Ovary (tissue), 9 donors: Measurements from ENCODE around the gene DEDD. TPM values are rescaled to one million over a fixed set of nuclear protein-coding genes. Genes with fewer than 3 reads are reported as not detected.

Experiments
- DNase-seq, 5 donors: peaks; one replicate each; pipeline ENCODE4 v3.0.0-alpha.2; 2019 to 2020
- H3K27ac ChIP-seq, 2 donors: fragments of 200-600 bp; one replicate each; pipeline versions ENCODE4 v1.5.1 to v1.8.0; 2019 to 2022
- H3K27me3 ChIP-seq: fragments of 200-600 bp; one replicate; pipeline ENCODE4 v1.8.0; 2022
- H3K36me3 ChIP-seq: fragments of 200-600 bp; sonication (generic); one replicate; pipeline ENCODE4 v1.5.1; 2019
- H3K4me1 ChIP-seq: one replicate; pipeline ENCODE4 v1.8.1; 2013; ENCODE audit warnings: mild to moderate bottlenecking, moderate library complexity; ENCODE audit not compliant: insufficient read depth
- H3K4me3 ChIP-seq: fragments of 200-600 bp; sonication (generic); one replicate; pipeline ENCODE4 v1.5.1; 2017
- H3K9me3 ChIP-seq, 2 donors: fragments of 200-600 bp in 1 of 2; sonication (generic) in 1 of 2; one replicate each; pipeline versions ENCODE4 v1.5.1 to v1.8.1; 2013 to 2019; ENCODE audit warnings: mild to moderate bottlenecking in 1 of 2, moderate library complexity in 1 of 2
- EP300 ChIP-seq: sonication (generic); formaldehyde crosslinking; IDR thresholded peaks from one replicate; pipeline ENCODE4 v1.6.1; 2017; ENCODE audit warnings: antibody characterized with exemption
- POLR2A ChIP-seq: fragments of 450-650 bp; IDR thresholded peaks from one replicate; pipeline ENCODE4 v1.6.1; 2017; ENCODE audit warnings: antibody characterized with exemption, mild to moderate bottlenecking, moderate library complexity
- WGBS, 3 donors: extraction: QIAGEN DNeasy Blood & Tissue Kit in 1 of 3; methylation state at CpG; one replicate each; pipeline versions ENCODE4 v1.1.5 to v1.1.7; 2013 to 2017; 5-methylcytosine and 5-hydroxymethylcytosine counted together
- intact Hi-C, 4 donors: fragments of 100-400 bp; cut with DNase I; formaldehyde crosslinking; loops; one replicate each; pipeline versions ENCODE4 v1.11.0 to v1.15.1; 2022 to 2023
- polyA plus RNA-seq, 2 donors: library from polyadenylated mRNA; stranded (reverse); fragments of 200-250 nt in 1 of 2; fragments of 350-450 nt in 1 of 2; fragmentation: Illumina TruSeq in 1 of 2; extraction: RNeasy Lipid Tissue Mini Kit (QIAGEN cat#74804) in 1 of 2; gene quantifications; one replicate each; pipeline ENCODE4 v1.2.3, GENCODE V29; 2013 to 2014
- total RNA-seq, 7 donors: library from RNA; depleted of rRNA in 2 of 7; stranded (reverse); fragments of >200 nt in 2 of 7; fragmentation: NEBNext Ultra II Directional in 3 of 7; extraction: Animal tissue kit (Norgen Biotek cat#: 25700) in 3 of 7; gene quantifications; one replicate each; pipeline versions ENCODE4 v1.1.0 to v1.2.4, GENCODE V29; 2016 to 2023
- TF ChIP-seq, protein P1 (sequence below), 3 donors: fragments of 450-650 bp in 2 of 3; fragments of 200-600 bp in 1 of 3; IDR thresholded peaks; one replicate each; pipeline versions ENCODE4 v1.5.1 to v1.8.0; 2016 to 2022; ENCODE audit warnings: antibody characterized with exemption in 3 of 3, mild to moderate bottlenecking in 1 of 3
- donor health status: DM: no; HTN: no; CAD: no; lungs with moderate emphysema.
- donor health status: DM: no; HTN: no; CAD: no.
- donor health status: Bipolar disorder and iron deficiency.
- donor health status: DM: yes; HTN: yes; CAD: no.
- donor health status: DM: no; HTN: no; CAD: no.
- donor health status: DM: yes; HTN: yes; CAD: no.

Gene DEDD
- total and polyA plus RNA-seq, 9 donors, result 19.0 to 53.9 (median 38.1) TPM

DNA sequence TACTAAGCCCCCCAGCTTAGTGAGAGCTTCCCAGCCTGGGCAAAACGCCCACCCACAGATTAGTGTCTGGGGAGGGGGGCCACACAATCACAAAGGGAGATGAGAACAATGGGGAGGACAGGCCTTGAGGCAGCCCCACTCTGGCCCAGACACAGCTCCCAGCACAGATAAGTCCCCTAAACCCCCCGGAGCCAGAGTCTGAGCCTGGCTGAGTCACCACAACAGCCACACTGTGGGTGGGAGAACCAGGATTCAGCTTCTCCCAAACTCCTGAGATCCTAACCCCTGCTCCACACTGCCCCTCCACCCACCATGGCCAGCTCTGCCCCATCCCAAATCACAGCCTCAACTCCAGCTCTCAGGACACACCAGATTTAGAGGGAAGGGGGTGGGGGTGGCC lies 47.3 kb downstream of the DEDD start:
- H3K4me3 ChIP-seq, result no peak overlapping the region
- no peak for DNase-seq
- intact Hi-C loops, result no loop called here
- no peaks in the 10 kb centered on the region for H3K9me3 ChIP-seq
- H3K27ac ChIP-seq, result no peak overlapping the region
- H3K36me3 ChIP-seq, result no peaks in the 10 kb centered on the region
- WGBS, 3 donors, result 37 to 45% (median 44%) methylated on average over 2 of the region's 2 CpGs
- no peaks in the 10 kb centered on the region for H3K27me3 ChIP-seq
- TF ChIP-seq EP300, result no peak
- no peak for TF ChIP-seq POLR2A
- TF ChIP-seq, protein P1, sequence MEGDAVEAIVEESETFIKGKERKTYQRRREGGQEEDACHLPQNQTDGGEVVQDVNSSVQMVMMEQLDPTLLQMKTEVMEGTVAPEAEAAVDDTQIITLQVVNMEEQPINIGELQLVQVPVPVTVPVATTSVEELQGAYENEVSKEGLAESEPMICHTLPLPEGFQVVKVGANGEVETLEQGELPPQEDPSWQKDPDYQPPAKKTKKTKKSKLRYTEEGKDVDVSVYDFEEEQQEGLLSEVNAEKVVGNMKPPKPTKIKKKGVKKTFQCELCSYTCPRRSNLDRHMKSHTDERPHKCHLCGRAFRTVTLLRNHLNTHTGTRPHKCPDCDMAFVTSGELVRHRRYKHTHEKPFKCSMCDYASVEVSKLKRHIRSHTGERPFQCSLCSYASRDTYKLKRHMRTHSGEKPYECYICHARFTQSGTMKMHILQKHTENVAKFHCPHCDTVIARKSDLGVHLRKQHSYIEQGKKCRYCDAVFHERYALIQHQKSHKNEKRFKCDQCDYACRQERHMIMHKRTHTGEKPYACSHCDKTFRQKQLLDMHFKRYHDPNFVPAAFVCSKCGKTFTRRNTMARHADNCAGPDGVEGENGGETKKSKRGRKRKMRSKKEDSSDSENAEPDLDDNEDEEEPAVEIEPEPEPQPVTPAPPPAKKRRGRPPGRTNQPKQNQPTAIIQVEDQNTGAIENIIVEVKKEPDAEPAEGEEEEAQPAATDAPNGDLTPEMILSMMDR (IDR thresholded peaks at IDR 0.05), result no peak
- no peaks in the 10 kb centered on the region for H3K4me1 ChIP-seq

GRCh38 chr1:161084597-161084988 lies 47.9 kb downstream of the DEDD start:
- Histone ChIP-seq H3K27me3 (no peaks in the 10 kb centered on the region), H3K36me3 (no peaks in the 10 kb centered on the region), H3K4me1 (no peaks in the 10 kb centered on the region), H3K27ac (no peak overlapping the region), H3K9me3 (no peaks in the 10 kb centered on the region), H3K4me3 (no peak overlapping the region)
- DNase-seq, result no peak
- no peak for TF ChIP-seq POLR2A
- TF ChIP-seq, protein P1 (IDR thresholded peaks at IDR 0.05), result no peak
- TF ChIP-seq EP300, result no peak
- intact Hi-C loops, result no loop called here
- 75 to 90% (median 83%) methylated on average over 1 of the region's 1 CpG for WGBS, 3 donors

DNA sequence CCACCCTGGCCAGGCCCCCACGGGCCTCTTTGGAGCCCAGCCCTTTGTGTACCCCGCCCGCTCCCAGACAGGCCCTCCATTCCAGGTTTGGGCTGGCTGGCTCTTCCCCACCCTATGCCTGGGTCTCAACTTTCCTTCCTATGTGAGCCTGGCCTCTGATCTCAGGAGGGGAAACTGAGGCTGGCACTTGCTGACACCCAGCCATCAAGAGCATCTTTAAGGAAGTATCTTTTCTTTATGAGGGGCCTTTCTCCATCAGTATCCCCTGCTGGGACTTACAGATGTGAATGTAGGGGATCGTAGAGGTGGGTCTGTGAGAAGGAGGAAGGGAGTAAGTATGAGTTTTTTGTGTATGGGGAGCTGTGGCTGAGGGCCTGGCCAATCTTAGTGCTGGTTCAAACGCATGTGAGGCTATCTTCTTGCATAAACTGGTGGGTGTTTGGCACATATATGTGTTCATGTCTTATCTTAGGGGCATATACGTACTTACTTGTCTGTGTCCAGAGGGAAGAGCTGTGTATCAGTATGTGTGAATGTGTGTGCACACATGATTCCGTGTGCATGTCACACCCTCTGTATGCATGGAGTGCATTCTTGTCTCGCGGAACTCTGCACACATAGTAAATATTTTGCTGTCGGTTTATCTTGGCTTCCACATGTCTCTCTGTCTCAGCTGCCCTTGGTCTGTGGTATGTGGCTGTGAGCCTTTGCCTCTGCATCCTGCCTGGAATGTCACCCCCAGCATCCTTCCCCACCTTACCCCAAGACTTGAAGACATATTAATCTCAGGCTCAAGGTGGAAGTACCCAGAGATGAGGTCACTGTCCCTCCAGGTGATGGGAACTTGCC lies 48.5 kb downstream of the DEDD start:
- no peak overlapping the region for H3K27ac ChIP-seq
- H3K27me3 ChIP-seq, result no peaks in the 10 kb centered on the region
- TF ChIP-seq, protein P1 (IDR thresholded peaks at IDR 0.05), result no peak
- TF ChIP-seq POLR2A (no peak), EP300 (no peak)
- H3K4me1 ChIP-seq, result no peaks in the 10 kb centered on the region
- no peaks in the 10 kb centered on the region for H3K9me3 ChIP-seq
- H3K36me3 ChIP-seq, result no peaks in the 10 kb centered on the region
- no peak for DNase-seq
- intact Hi-C loops, result no loop called here
- H3K4me3 ChIP-seq, result no peak overlapping the region
- 54 to 62% (median 56%) methylated on average over 10 of the region's 10 CpGs for WGBS, 3 donors

DNA sequence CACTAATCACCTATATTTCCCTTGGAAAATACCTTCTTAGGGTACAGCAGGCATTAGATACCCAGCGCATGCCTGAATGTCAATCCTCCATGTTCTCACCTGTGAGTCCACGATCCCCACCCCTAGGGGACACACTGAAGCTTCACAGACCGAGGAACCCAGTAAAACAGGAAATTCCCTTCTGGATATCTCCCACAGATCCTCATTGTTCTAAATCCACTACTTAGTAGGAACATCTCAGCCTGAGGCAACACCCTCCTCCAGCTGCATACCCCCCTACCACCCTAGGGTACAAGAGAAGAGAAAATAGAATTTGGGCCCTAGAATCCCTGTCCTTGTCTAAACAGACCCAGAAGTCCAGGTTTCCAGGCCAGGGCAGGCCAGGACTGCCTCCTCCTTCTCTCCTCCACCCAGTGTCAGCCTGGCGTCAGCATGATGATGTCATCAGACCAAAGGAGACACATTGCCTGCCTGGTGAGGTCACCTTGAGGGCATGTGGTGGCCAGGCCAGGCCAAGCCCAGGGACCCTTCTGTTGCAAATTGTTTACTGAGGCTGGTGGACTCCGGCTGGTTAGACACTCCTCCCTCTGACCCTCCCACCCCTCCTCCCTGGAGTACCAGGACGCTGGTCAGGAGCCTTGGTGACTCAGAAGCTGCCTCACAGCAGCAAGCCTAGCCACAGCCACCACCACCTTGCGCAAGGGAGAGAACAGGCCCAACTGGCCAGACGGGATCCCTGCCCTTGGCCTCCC lies 49.3 kb downstream of the DEDD start:
- no peaks in the 10 kb centered on the region for H3K27me3 ChIP-seq
- TF ChIP-seq, protein P1 (IDR thresholded peaks at IDR 0.05), result no peak
- no peak for TF ChIP-seq POLR2A
- TF ChIP-seq EP300, result no peak
- intact Hi-C loops, result no loop called here
- no peak overlapping the region for H3K27ac ChIP-seq
- no peaks in the 10 kb centered on the region for H3K36me3 ChIP-seq
- no peaks in the 10 kb centered on the region for H3K9me3 ChIP-seq
- 54 to 64% (median 57%) methylated on average over 8 of the region's 8 CpGs for WGBS, 3 donors
- DNase-seq, result peak in 2 of 5 donors; percentile 17 to 52
- H3K4me3 ChIP-seq, result no peak overlapping the region
- H3K4me1 ChIP-seq, result no peaks in the 10 kb centered on the region
